Activated naive CD8-positive, alpha-beta T cell (primary cell): ENCODE results near the gene DLG2.

ENCODE experiments used
- H3K27ac Mint-ChIP-seq: one replicate; pipeline ENCODE4 v1.8.0; 2021; ENCODE audit warnings: mixed read lengths
- H3K27me3 Mint-ChIP-seq: one replicate; pipeline ENCODE4 v1.8.0; 2021; ENCODE audit warnings: mixed read lengths
- H3K36me3 Mint-ChIP-seq: one replicate; pipeline ENCODE4 v1.8.0; 2021; ENCODE audit warnings: mixed read lengths
- H3K4me1 Mint-ChIP-seq: one replicate; pipeline ENCODE4 v1.8.0; 2021; ENCODE audit warnings: low read depth, mixed read lengths
- H3K4me3 Mint-ChIP-seq: one replicate; pipeline ENCODE4 v1.8.0; 2021; ENCODE audit warnings: mild to moderate bottlenecking, mixed read lengths
- H3K9me3 Mint-ChIP-seq: one replicate; pipeline ENCODE4 v1.8.0; 2021; ENCODE audit warnings: low read depth, mixed read lengths

DLG2 gene

GRCh38 chr11:84588131-84588829, 1038.9 kb downstream of the DLG2 start:
- no peaks in the 10 kb centered on the region for H3K9me3 Mint-ChIP-seq
- no peaks in the 10 kb centered on the region for H3K27me3 Mint-ChIP-seq
- no peaks in the 10 kb centered on the region for H3K4me1 Mint-ChIP-seq
- H3K4me3 Mint-ChIP-seq = no peak overlapping the region
- H3K36me3 Mint-ChIP-seq = peaks cover 2% of the 10 kb centered on the region
- H3K27ac Mint-ChIP-seq = no peak overlapping the region

- no peak overlapping the region for H3K27ac Mint-ChIP-seq
- H3K4me1 Mint-ChIP-seq = no peaks in the 10 kb centered on the region
- no peaks in the 10 kb centered on the region for H3K36me3 Mint-ChIP-seq
- peaks cover 6% of the 10 kb centered on the region for H3K9me3 Mint-ChIP-seq
- H3K27me3 Mint-ChIP-seq = no peaks in the 10 kb centered on the region
- no peak overlapping the region for H3K4me3 Mint-ChIP-seq
These were observed 1044.0 kb downstream of the DLG2 start for GRCh38 chr11:84583106-84583505.

GRCh38 chr11:84581083-84581482, 1046.1 kb downstream of the DLG2 start:
- Mint-ChIP-seq H3K27ac (no peak overlapping the region), H3K36me3 (no peaks in the 10 kb centered on the region), H3K4me3 (no peak overlapping the region), H3K4me1 (no peaks in the 10 kb centered on the region), H3K9me3 (peaks cover 6% of the 10 kb centered on the region), H3K27me3 (no peaks in the 10 kb centered on the region)

- H3K27me3 Mint-ChIP-seq = no peaks in the 10 kb centered on the region
- H3K4me1 Mint-ChIP-seq = no peaks in the 10 kb centered on the region
- no peaks in the 10 kb centered on the region for H3K36me3 Mint-ChIP-seq
- H3K4me3 Mint-ChIP-seq = no peak overlapping the region
- H3K9me3 Mint-ChIP-seq = peaks cover 6% of the 10 kb centered on the region
- H3K27ac Mint-ChIP-seq = no peak overlapping the region
These were observed 1046.7 kb downstream of the DLG2 start for GRCh38 chr11:84580428-84580827.

- Mint-ChIP-seq H3K27ac (no peak overlapping the region), H3K4me1 (no peaks in the 10 kb centered on the region), H3K4me3 (no peak overlapping the region), H3K9me3 (peaks cover 15% of the 10 kb centered on the region), H3K36me3 (no peaks in the 10 kb centered on the region), H3K27me3 (no peaks in the 10 kb centered on the region)
These were observed 1053.3 kb downstream of the DLG2 start for GRCh38 chr11:84573868-84574267.

GRCh38 chr11:84566671-84567070, 1060.5 kb downstream of the DLG2 start:
- Mint-ChIP-seq H3K4me1 (no peaks in the 10 kb centered on the region), H3K36me3 (no peaks in the 10 kb centered on the region), H3K27ac (no peak overlapping the region), H3K9me3 (peaks cover 7% of the 10 kb centered on the region), H3K27me3 (no peaks in the 10 kb centered on the region), H3K4me3 (no peak overlapping the region)

- Mint-ChIP-seq H3K4me1 (no peaks in the 10 kb centered on the region), H3K27me3 (no peaks in the 10 kb centered on the region), H3K36me3 (no peaks in the 10 kb centered on the region), H3K9me3 (no peaks in the 10 kb centered on the region), H3K27ac (no peak overlapping the region), H3K4me3 (no peak overlapping the region)
These were observed 1062.3 kb downstream of the DLG2 start for GRCh38 chr11:84564867-84565184.

GRCh38 chr11:84564180-84564866, 1062.8 kb downstream of the DLG2 start:
- Mint-ChIP-seq H3K27me3 (no peaks in the 10 kb centered on the region), H3K4me1 (no peaks in the 10 kb centered on the region), H3K27ac (no peak overlapping the region), H3K36me3 (no peaks in the 10 kb centered on the region), H3K4me3 (no peak overlapping the region), H3K9me3 (no peaks in the 10 kb centered on the region)

- H3K9me3 Mint-ChIP-seq = no peaks in the 10 kb centered on the region
- no peak overlapping the region for H3K27ac Mint-ChIP-seq
- H3K4me3 Mint-ChIP-seq = no peak overlapping the region
- no peaks in the 10 kb centered on the region for H3K27me3 Mint-ChIP-seq
- no peaks in the 10 kb centered on the region for H3K4me1 Mint-ChIP-seq
- no peaks in the 10 kb centered on the region for H3K36me3 Mint-ChIP-seq
These were observed 1063.8 kb downstream of the DLG2 start for GRCh38 chr11:84563356-84563755.

- Mint-ChIP-seq H3K27ac (no peak overlapping the region), H3K36me3 (no peaks in the 10 kb centered on the region), H3K4me1 (no peaks in the 10 kb centered on the region), H3K9me3 (no peaks in the 10 kb centered on the region), H3K4me3 (no peak overlapping the region), H3K27me3 (no peaks in the 10 kb centered on the region)
These were observed 1066.9 kb downstream of the DLG2 start for GRCh38 chr11:84560206-84560605.

GRCh38 chr11:84558085-84558905, 1068.8 kb downstream of the DLG2 start:
- H3K4me1 Mint-ChIP-seq = no peaks in the 10 kb centered on the region
- H3K4me3 Mint-ChIP-seq = no peak overlapping the region
- H3K36me3 Mint-ChIP-seq = no peaks in the 10 kb centered on the region
- H3K27me3 Mint-ChIP-seq = peaks cover 1% of the 10 kb centered on the region
- no peak overlapping the region for H3K27ac Mint-ChIP-seq
- H3K9me3 Mint-ChIP-seq = no peaks in the 10 kb centered on the region

- Mint-ChIP-seq H3K9me3 (no peaks in the 10 kb centered on the region), H3K4me1 (no peaks in the 10 kb centered on the region), H3K4me3 (no peak overlapping the region), H3K36me3 (no peaks in the 10 kb centered on the region), H3K27me3 (peaks cover 3% of the 10 kb centered on the region), H3K27ac (no peak overlapping the region)
These were observed 1074.4 kb downstream of the DLG2 start for GRCh38 chr11:84552791-84553190.

- peaks cover 2% of the 10 kb centered on the region for H3K27me3 Mint-ChIP-seq
- no peaks in the 10 kb centered on the region for H3K36me3 Mint-ChIP-seq
- H3K27ac Mint-ChIP-seq = no peak overlapping the region
- no peak overlapping the region for H3K4me3 Mint-ChIP-seq
- H3K4me1 Mint-ChIP-seq = no peaks in the 10 kb centered on the region
- peaks cover 5% of the 10 kb centered on the region for H3K9me3 Mint-ChIP-seq
These were observed 1077.9 kb downstream of the DLG2 start for GRCh38 chr11:84549217-84549616.

GRCh38 chr11:84544566-84544965, 1082.6 kb downstream of the DLG2 start:
- no peak overlapping the region for H3K27ac Mint-ChIP-seq
- peaks cover 10% of the 10 kb centered on the region for H3K9me3 Mint-ChIP-seq
- H3K36me3 Mint-ChIP-seq = no peaks in the 10 kb centered on the region
- H3K27me3 Mint-ChIP-seq = no peaks in the 10 kb centered on the region
- no peaks in the 10 kb centered on the region for H3K4me1 Mint-ChIP-seq
- no peak overlapping the region for H3K4me3 Mint-ChIP-seq

GRCh38 chr11:84543367-84544159, 1083.6 kb downstream of the DLG2 start:
- no peaks in the 10 kb centered on the region for H3K36me3 Mint-ChIP-seq
- no peak overlapping the region for H3K4me3 Mint-ChIP-seq
- H3K27me3 Mint-ChIP-seq = no peaks in the 10 kb centered on the region
- no peak overlapping the region for H3K27ac Mint-ChIP-seq
- H3K4me1 Mint-ChIP-seq = no peaks in the 10 kb centered on the region
- peaks cover 10% of the 10 kb centered on the region for H3K9me3 Mint-ChIP-seq
